HG03460 (cell line): ENCODE data around the gene SEMA3B.
"Not testable (repeated sequence)": the region's sequence is repeated elsewhere in the genome, so short reads cannot be mapped to it uniquely, and the experiment has no call there.

Source experiments
- ATAC-seq: cut with Tn5 transposase; IDR thresholded peaks from one replicate; pipeline ENCODE4 v1.9.1; 2021; ENCODE audit not compliant: unreplicated experiment

SEMA3B gene

DNA sequence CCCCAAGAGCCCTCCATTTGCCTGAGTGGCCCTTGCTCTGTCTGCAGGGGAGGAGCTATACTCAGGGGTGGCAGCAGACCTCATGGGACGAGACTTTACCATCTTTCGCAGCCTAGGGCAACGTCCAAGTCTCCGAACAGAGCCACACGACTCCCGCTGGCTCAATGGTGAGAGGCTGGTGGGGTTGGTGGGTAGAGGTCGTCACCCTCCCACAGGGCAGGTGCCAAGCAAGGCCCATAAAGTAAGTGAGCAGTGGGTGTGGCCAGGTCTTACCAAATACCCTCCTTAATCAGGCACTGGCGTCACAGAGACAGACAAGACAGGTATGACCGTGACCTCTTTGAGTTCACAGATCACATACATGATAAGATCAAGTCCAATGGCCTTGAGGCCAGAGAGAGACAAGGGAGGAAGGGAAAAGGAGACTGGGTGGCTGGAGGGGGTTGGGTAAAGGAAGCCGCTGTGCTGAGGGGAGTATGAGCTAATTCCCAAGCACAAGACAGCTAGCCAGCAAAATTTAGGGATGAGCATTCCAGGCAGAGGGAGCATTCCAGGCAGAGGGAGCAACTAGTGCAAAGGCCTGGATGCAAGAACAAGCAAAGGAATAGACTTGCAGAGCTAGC lies 2.5 kb downstream of the SEMA3B start:
- no peak for ATAC-seq

GRCh38 chr3:50272538-50272910 lies 3.6 kb downstream of the SEMA3B start:
- not testable (repeated sequence) for ATAC-seq

GRCh38 chr3:50272911-50273688 lies 4.2 kb downstream of the SEMA3B start:
- ATAC-seq: peak; percentile 72

DNA sequence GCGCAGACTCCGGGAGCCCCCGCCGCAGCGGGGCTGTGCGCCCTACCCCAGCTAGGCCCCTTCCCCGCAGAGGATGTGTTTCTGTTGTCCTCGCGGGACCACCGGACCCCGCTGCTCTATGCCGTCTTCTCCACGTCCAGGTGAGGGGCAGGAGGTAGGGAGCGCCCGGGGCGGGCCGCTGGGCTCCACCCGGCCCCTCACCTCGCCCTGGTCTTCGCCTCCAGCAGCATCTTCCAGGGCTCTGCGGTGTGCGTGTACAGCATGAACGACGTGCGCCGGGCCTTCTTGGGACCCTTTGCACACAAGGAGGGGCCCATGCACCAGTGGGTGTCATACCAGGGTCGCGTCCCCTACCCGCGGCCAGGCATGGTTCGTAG lies 4.7 kb downstream of the SEMA3B start:
- no peak for ATAC-seq

GRCh38 chr3:50274371-50275104 lies 5.6 kb downstream of the SEMA3B start:
- no peak for ATAC-seq

DNA sequence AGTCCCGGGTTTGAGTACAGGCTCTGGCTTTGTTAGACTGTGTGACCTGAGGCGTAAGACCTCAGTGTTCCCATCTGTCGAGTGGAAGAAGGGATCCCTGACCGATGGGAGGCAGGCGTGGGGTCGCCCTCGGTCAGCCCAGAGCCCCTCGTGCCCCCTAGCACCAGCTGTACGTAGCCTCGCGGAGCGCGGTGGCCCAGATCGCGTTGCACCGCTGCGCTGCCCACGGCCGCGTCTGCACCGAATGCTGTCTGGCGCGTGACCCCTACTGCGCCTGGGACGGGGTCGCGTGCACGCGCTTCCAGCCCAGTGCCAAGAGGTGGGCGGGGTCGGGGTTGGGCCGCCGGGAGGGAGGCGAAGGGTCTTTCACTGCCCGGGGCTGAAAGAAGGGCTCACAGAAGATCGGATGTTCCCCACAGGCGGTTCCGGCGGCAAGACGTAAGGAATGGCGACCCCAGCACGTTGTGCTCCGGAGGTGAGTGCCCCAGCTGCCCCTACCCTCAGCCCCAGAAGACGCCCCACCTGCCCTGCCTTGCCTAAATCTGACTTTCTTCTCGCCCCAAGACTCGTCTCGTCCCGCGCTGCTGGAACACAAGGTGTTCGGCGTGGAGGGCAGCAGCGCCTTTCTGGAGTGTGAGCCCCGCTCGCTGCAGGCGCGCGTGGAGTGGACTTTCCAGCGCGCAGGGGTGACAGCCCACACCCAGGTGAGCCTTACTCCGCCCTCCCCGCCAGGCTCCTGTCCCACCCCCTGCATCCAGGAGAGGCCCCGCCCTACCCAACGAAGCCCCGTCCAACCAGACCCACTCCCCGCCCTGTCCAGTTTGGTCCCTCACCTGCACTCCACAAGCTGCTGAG lies 6.4 kb downstream of the SEMA3B start:
- ATAC-seq: no peak

- no peak for ATAC-seq
Measured at GRCh38 chr3:50275996-50276761, 7.2 kb downstream of the SEMA3B start.

DNA sequence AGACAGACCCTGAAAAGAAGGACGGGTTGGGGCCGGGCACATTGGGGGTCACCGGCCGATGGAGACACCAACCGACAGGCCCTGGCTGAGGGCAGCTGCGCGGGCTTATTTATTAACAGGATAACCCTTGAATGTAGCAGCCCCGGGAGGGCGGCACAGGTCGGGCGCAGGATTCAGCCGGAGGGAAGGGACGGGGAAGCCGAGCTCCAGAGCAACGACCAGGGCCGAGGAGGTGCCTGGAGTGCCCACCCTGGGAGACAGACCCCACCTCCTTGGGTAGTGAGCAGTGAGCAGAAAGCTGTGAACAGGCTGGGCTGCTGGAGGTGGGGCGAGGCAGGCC lies 7.8 kb downstream of the SEMA3B start:
- no peak for ATAC-seq

DNA sequence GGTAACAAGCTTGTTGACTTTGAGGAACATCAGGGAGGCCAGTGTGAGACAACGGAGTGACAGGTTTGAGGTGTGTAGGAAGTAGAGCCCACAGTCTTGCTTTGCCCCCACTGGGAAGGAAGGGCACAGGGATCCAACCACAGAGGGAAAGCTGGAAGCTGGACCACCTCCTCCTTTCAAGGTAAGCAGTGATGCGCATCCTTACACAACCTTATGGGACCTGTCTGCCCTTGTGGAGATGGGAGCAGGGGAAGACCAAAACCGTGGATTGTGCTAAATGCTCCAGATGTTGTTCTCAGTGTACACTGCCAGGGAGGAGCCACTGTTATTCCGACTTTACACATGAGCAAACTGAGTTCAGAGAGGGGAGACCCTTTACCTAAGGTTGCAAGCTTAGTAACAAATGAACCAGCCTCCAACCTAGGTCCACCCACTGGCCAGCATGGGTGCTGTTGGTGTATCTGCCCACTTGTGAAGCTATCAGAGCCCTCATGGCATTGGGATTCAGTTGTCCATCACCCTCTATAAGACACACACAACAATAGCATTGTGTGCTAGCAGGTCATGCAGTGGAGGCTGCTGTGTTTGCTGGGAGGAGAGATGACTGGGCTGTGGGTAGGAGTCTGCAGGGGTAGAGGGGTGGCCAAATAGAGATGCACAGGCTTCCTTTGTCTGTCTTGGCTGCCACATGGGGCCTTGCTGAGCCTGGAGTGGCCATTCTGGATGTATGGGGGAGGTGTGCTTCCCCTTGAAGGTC lies 9.4 kb downstream of the SEMA3B start:
- ATAC-seq: no peak

DNA sequence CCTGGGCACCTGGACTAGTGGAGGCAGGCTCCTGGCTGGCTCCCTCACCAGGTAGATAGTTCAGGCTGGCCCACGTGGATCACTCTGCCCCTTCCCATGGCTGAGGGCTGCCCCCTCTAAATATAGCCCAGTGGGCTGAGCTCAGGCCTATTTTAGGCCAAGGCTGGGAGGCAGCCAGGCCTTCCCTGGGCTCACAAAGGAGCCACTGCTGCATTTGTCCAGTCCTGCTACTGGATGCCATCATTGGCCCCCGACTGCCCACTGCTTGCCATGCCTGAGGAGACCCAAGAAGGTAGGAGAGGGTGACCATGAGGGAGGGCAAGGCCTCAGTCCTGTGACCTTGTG lies 9.9 kb downstream of the SEMA3B start, which contains the start of gene LSMEM2:
TSS of gene LSMEM2 (plus strand) at position 208 of the 345 bp plus-strand sequence. CDS start at position 235, 27 bp downstream.
- ATAC-seq: no peak

DNA sequence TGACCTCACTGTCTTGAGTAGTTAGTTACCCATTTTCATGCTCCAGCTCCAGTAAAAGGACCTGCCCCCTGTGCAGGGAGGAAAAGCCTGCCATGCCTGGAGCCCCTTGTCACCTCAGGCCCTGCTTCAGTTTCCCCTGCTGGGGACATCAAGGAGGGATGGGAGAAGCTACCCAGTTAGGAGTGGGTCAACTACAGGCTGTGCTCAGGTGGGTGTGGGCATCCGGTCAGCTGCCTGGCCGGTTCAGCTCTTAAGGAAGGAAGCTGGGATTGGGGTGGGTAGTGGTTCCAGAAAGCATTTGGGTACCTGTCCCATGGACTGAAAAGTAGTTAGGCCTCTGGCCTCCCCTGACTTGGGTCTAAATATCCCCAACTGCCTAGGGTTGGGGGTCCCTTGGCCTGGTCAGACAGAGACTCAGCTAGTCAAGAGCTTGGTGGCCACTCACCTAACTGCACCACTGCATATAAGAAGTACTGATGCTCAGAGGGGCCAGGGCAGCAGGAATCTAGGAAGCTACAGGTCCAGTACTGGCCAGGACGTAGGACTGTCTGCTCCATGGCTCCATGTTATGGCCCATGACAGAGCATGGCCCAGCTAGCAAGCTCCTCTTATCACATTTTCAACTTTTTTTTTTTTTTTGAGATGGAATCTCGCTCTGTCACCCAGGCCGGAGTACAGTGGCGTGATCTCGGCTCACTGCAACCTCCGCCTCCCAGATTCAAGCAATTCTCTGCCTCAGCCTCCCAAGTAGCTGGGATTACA lies 10.5 kb downstream of the SEMA3B start:
- ATAC-seq: no peak

- not testable (repeated sequence) for ATAC-seq
Measured at GRCh38 chr3:50284121-50284520, 15.2 kb downstream of the SEMA3B start.

DNA sequence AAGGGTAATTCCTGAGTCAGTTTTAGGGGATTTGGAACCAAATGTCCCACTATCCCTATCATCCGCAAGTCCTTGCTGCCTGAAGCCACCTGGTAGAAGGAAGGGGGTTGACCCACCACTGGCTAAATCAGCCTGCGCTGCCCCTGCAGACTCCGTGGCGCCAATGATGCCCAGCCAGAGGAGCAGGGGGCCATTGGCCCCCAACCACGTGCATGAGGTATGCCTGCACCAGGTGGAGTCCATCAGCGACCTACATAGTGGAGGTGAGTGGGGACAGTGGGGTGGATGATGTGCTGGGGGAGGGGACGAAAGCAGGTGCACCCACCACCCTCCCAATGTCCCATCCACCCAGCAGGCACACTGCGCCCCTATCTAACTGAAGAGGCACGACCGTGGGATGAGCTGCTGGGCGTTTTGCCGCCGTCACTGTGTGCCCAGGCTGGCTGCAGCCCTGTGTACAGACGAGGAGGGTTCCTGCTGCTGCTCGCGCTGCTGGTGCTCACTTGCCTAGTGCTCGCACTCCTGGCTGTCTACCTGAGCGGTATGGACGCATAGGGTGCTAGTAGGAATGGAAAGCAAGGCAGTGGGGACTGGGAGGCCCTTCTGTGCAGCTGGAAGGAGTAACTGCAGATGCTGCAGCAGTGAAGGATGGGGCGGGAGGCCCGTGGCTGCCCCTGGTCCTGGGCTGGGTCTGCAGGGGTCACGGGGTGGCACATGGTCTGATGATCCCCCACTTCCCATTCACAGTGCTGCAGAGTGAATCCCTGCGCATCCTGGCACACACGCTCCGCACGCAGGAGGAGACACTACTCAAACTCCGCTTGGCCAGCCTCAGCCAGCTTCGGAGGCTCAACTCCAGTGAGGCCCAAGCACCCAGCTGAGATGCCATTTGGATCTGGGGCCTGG lies 17.6 kb downstream of the SEMA3B start:
- no peak for ATAC-seq

DNA sequence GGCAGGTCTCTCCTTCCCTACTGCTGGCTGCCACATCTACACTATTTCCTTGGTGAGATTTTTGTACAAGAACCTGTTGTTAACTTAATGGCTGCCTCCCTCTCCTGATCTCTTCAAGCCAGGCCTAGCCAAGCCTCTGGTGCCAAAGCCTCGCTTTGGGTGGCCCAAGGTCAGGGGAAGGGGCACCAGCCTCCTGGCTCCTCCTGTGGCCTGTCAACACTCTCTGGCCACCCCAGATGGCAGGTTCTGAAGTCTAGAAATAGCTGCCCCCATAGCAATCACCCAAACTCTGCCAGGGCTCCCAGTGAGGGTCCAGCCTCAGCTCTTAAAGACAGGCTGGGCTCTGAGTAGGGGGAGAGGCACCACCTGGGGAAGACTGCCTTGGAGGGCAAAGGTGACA lies 18.3 kb downstream of the SEMA3B start:
- no peak for ATAC-seq

DNA sequence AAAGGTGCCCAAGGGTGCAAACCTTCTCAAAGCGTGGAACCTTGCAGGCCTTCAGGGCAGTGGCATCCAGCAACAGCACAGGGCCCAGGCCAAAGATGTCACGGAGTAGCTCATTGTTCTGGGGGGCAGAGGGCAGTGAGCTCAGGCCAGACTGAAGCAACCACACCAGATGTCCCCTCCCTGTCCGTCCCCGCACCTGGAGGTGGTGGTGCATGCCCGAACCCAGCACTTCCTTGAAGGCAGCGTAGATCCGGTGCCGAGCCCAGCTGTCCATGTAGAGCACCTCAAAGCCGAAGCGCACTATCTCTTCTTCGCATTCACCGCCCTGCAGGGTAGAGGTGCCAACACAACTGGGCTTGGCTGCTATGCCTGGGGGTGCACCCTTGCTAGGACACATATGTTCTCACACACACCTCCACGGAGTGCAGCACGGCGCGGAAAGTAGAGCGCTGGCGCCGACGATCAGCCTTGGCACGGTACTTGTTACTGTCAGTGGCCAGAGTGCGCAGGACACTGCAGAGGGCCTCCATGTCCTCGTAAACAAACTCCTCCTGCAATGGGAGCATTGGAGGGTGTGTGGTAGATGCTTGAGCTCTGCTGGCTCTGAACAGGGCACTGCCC lies 19.6 kb downstream of the SEMA3B start:
- ATAC-seq: no peak

DNA sequence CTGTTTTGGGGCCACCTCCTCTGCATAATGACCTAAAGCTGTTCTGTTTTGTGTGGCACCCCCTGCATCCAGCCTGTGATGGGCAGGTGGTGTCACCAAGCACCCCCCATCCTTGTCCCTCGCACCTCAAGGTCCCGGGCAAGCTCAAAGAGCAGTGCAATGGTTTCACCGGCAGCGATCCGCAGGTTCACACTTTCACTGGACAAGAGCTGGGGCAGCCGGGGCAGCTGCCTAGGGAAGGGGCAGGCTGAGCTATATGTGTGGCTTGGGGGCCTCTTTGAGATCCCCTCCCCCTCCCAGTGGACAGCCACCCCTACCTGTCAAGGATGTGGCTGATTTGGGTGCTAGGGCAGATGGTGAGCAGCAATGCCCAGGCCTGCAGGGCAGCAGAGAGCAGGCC lies 20.2 kb downstream of the SEMA3B start:
- ATAC-seq: no peak

DNA sequence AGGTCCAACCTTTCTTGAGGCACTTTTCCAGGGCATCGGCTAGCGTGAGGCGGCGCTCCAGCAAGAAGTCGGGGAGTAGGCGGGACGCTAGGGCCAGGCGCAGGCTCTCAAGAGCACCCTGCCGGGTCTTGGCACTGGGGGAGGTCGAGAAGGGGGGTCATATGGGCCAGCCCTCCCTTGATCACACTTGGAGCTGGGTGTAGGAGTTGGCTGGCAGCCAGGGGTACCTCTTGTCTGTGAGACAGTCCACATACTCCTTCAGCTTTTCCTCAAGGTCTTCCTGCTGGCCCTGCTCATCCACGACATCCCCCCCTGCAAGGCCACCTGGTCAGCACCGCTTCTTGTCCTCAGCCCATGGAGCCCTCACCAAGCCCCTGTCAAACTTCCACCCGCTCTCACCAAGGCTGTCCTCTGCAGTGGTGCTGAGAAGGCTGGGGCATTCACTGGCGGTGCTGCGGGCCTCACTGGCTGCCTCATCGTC lies 21.3 kb downstream of the SEMA3B start:
- ATAC-seq: no peak
